MM.1S (cell line): ENCODE measurements around the gene IRS1.
A peak's percentile ranks its signal among the peaks of the same experiment; 100 is the strongest.

Experiments
- DNase-seq: peaks from one replicate; pipeline ENCODE4 v3.0.0-alpha.2; 2015
- H2AFZ ChIP-seq: fragments of 300-600 bp; sonication (generic); 2 replicates; pipeline ENCODE4 v1.6.0; 2016; ENCODE audit warnings: antibody characterized with exemption, low read length
- H3F3A ChIP-seq: fragments of 300-600 bp; sonication (generic); 2 replicates; pipeline ENCODE4 v1.6.1; 2016; ENCODE audit warnings: mild to moderate bottlenecking, antibody characterized with exemption, low read length, moderate library complexity, mixed read lengths; ENCODE audit not compliant: insufficient read depth
- H3K27ac ChIP-seq: fragments of 300-600 bp; sonication (generic); 2 replicates; pipeline ENCODE4 v1.5.1; 2016; ENCODE audit warnings: mild to moderate bottlenecking, low read length
- H3K27me3 ChIP-seq: fragments of 300-600 bp; sonication (generic); replicated peaks from 2 replicates; pipeline ENCODE4 v1.6.0; 2016; ENCODE audit warnings: low read length; ENCODE audit not compliant: insufficient read depth
- H3K36me3 ChIP-seq: fragments of 300-600 bp; sonication (generic); replicated peaks from 2 replicates; pipeline ENCODE4 v1.6.1; 2016; ENCODE audit warnings: mild to moderate bottlenecking, low read length, mixed read lengths; ENCODE audit not compliant: insufficient read depth
- H3K4me1 ChIP-seq: fragments of 300-600 bp; sonication (generic); 2 replicates; pipeline ENCODE4 v1.6.1; 2016; ENCODE audit warnings: low read length, mixed read lengths
- H3K4me2 ChIP-seq: fragments of 300-600 bp; sonication (generic); 2 replicates; pipeline ENCODE4 v1.6.0; 2016; ENCODE audit warnings: low read depth, low read length
- H3K4me3 ChIP-seq: fragments of 300-600 bp; sonication (generic); 2 replicates; pipeline ENCODE4 v1.5.1; 2016; ENCODE audit warnings: low read length, mixed read lengths
- H3K79me2 ChIP-seq: fragments of 300-600 bp; sonication (generic); 2 replicates; pipeline ENCODE4 v1.6.1; 2016; ENCODE audit warnings: mixed run types, low read length, mixed read lengths
- H3K9ac ChIP-seq: fragments of 300-600 bp; sonication (generic); 2 replicates; pipeline ENCODE4 v1.6.1; 2016; ENCODE audit warnings: low read length, mixed read lengths
- H3K9me2 ChIP-seq: fragments of 300-600 bp; sonication (generic); replicated peaks from 2 replicates; pipeline ENCODE4 v1.6.1; 2016; ENCODE audit warnings: mild to moderate bottlenecking, low read length, mixed read lengths; ENCODE audit not compliant: insufficient read depth
- H3K9me3 ChIP-seq: fragments of 300-600 bp; sonication (generic); replicated peaks from 2 replicates; pipeline ENCODE4 v1.6.1; 2016; ENCODE audit warnings: mild to moderate bottlenecking, low read length, mixed read lengths; ENCODE audit not compliant: insufficient read depth
- H4K20me1 ChIP-seq: fragments of 300-600 bp; sonication (generic); 2 replicates; pipeline ENCODE4 v1.6.1; 2016; ENCODE audit warnings: mild to moderate bottlenecking, low read length, moderate library complexity, mixed read lengths; ENCODE audit not compliant: insufficient read depth
- EZH2 ChIP-seq: fragments of 300-600 bp; sonication (generic); optimal IDR thresholded peaks from 2 replicates; pipeline ENCODE3; 2017; ENCODE audit warnings: low read depth, mild to moderate bottlenecking, antibody characterized with exemption, low read length, mixed read lengths
- EZH2phosphoT487 ChIP-seq: fragments of 300-600 bp; sonication (generic); IDR thresholded peaks from 2 replicates; pipeline ENCODE4 v1.6.1; 2018; ENCODE audit warnings: antibody characterized with exemption, low read length
- TF ChIP-seq, protein P1 (sequence below): fragments of 300-600 bp; sonication (generic); IDR thresholded peaks from 2 replicates; pipeline ENCODE4 v1.5.1; 2016; ENCODE audit warnings: antibody characterized with exemption, low read length, mixed read lengths

IRS1 gene

DNA sequence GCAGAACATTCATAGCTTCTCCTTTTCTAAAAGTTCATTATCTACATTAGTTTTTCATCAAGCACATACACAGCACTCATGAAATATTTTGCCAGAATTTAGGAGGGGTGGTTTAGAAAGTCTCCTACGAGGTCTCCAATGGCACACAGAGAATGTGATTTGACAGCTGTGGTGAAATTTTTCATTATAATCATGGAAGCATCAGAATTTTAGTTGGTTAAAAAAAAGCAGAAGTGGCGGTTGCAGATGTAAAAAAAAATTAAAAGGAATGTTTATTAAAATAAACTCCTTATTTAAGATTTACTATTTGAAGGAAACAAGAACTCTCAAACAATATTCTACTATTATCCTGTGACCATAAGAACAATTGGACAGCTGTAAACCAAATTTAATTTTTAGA lies 25.4 kb upstream of the IRS1 start:
- no peaks in the 10 kb centered on the region for H3K27me3 ChIP-seq
- H3K9me2 ChIP-seq, result no peaks in the 10 kb centered on the region
- H4K20me1 ChIP-seq, result no peaks in the 10 kb centered on the region
- H3K4me2 ChIP-seq, result no peak overlapping the region
- no peak overlapping the region for H2AFZ ChIP-seq
- no peaks in the 10 kb centered on the region for H3K36me3 ChIP-seq
- no peaks in the 10 kb centered on the region for H3K4me1 ChIP-seq
- no peaks in the 10 kb centered on the region; the same call in 1 of the 2 replicates for H3K9me3 ChIP-seq
- H3F3A ChIP-seq, result no peaks in the 10 kb centered on the region
- TF ChIP-seq, protein P1, sequence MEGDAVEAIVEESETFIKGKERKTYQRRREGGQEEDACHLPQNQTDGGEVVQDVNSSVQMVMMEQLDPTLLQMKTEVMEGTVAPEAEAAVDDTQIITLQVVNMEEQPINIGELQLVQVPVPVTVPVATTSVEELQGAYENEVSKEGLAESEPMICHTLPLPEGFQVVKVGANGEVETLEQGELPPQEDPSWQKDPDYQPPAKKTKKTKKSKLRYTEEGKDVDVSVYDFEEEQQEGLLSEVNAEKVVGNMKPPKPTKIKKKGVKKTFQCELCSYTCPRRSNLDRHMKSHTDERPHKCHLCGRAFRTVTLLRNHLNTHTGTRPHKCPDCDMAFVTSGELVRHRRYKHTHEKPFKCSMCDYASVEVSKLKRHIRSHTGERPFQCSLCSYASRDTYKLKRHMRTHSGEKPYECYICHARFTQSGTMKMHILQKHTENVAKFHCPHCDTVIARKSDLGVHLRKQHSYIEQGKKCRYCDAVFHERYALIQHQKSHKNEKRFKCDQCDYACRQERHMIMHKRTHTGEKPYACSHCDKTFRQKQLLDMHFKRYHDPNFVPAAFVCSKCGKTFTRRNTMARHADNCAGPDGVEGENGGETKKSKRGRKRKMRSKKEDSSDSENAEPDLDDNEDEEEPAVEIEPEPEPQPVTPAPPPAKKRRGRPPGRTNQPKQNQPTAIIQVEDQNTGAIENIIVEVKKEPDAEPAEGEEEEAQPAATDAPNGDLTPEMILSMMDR, result no peak
- no peak for TF ChIP-seq EZH2
- no peak for TF ChIP-seq EZH2phosphoT487
- no peak overlapping the region for H3K27ac ChIP-seq
- DNase-seq, result no peak
- no peak overlapping the region for H3K4me3 ChIP-seq
- no peak overlapping the region for H3K9ac ChIP-seq
- no peaks in the 10 kb centered on the region for H3K79me2 ChIP-seq

DNA sequence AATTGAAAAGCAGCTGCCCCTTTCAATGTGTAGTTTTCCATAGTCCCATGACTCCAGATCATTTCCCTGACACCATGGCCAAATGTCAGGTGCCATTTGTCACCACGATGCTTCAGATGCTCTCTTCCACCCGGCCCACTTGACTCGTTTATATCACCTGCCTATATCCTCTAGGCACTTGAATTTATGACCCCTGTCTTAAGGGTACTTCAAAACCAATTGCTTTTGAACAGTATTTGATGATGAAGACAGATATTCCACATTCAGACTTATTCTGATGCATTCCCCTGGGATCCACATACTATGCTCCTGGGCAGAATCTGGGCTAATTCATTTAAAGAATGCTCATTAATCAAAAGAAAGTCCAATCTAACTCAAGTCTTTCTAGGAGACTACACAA lies 19.3 kb upstream of the IRS1 start:
- Histone ChIP-seq H3K4me1 (no peaks in the 10 kb centered on the region), H3K27me3 (no peaks in the 10 kb centered on the region), H4K20me1 (no peaks in the 10 kb centered on the region), H3K36me3 (no peaks in the 10 kb centered on the region), H3K4me3 (no peak overlapping the region), H3K27ac (no peak overlapping the region), H3K9me2 (no peaks in the 10 kb centered on the region), H3K9me3 (no peaks in the 10 kb centered on the region), H3F3A (no peaks in the 10 kb centered on the region), H2AFZ (no peak overlapping the region), H3K4me2 (no peak overlapping the region), H3K9ac (no peak overlapping the region), H3K79me2 (no peaks in the 10 kb centered on the region)
- no peak for DNase-seq
- TF ChIP-seq EZH2phosphoT487, result no peak
- TF ChIP-seq EZH2, result no peak
- TF ChIP-seq, protein P1, result no peak

DNA sequence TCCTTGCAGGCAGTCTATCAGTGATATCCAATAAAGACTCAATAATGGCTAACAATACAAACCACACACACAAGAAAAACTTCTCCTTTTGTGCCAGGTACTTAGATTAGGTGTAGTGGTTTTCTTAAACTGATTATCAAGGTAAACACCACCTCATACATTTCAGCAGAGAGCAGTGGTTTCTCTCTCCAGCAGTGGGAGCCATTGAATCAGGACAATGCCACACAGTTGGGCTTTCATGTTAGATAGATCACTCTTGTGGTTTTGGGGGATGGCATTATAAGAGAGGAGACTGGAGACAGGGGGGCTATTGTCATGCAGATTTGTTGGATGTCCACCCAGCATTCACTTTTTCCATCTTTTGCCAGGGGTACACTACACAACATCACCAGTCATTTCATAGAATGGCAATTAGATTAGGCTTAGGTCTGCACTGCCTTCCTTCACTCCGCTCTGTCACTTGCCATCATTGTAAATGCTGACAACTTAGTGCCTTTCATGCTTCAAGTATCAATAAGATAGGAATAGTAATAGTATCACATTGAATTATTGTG lies 13.6 kb upstream of the IRS1 start:
- H3K79me2 ChIP-seq, result no peaks in the 10 kb centered on the region
- H4K20me1 ChIP-seq, result no peaks in the 10 kb centered on the region
- no peak overlapping the region for H3K4me3 ChIP-seq
- no peak overlapping the region for H3K9ac ChIP-seq
- H3K9me3 ChIP-seq, result no peaks in the 10 kb centered on the region
- DNase-seq, result no peak
- no peaks in the 10 kb centered on the region for H3K9me2 ChIP-seq
- no peaks in the 10 kb centered on the region for H3K4me1 ChIP-seq
- no peak overlapping the region for H3K4me2 ChIP-seq
- no peaks in the 10 kb centered on the region for H3K27me3 ChIP-seq
- no peaks in the 10 kb centered on the region for H3K36me3 ChIP-seq
- no peak overlapping the region for H2AFZ ChIP-seq
- H3F3A ChIP-seq, result no peaks in the 10 kb centered on the region
- TF ChIP-seq, protein P1, result peak; percentile 45
- TF ChIP-seq EZH2phosphoT487 (no peak), EZH2 (no peak)
- H3K27ac ChIP-seq, result no peak overlapping the region
